Left lung (tissue), 10 donors: ENCODE data around the gene MLPH. TPM values are rescaled to one million over a fixed set of nuclear protein-coding genes. Genes with fewer than 3 reads are reported as not detected.

ENCODE experiments used
- ATAC-seq: fragments of 200-7000 bp; cut with Tn5 transposase; one replicate; pipeline ENCODE4 v1.9.1; 2020; ENCODE audit warnings: moderate library complexity
- DNase-seq, 4 donors: peaks; one replicate each; pipeline ENCODE4 v3.0.0-alpha.2; 2013 to 2020
- H3K27ac ChIP-seq, 2 donors: fragments of 200-600 bp; sonication (generic) in 1 of 2; one replicate each; pipeline versions ENCODE4 v1.5.0 to v1.8.0; 2020 to 2021
- H3K27me3 ChIP-seq, 2 donors: fragments of 200-600 bp; sonication (generic) in 1 of 2; one replicate each; pipeline versions ENCODE4 v1.5.0 to v1.8.0; 2020 to 2021
- H3K36me3 ChIP-seq, 2 donors: fragments of 200-600 bp; sonication (generic) in 1 of 2; one replicate each; pipeline versions ENCODE4 v1.5.0 to v1.8.0; 2020 to 2021
- H3K4me1 ChIP-seq, 2 donors: fragments of 200-600 bp; one replicate each; pipeline ENCODE4 v1.8.0; 2021
- H3K4me3 ChIP-seq, 2 donors: fragments of 200-600 bp; sonication (generic) in 1 of 2; one replicate each; pipeline versions ENCODE4 v1.5.0 to v1.8.0; 2020 to 2021; ENCODE audit warnings: mild to moderate bottlenecking in 1 of 2
- H3K9me3 ChIP-seq, 2 donors: fragments of 200-600 bp; sonication (generic) in 1 of 2; one replicate each; pipeline versions ENCODE4 v1.5.0 to v1.8.0; 2020 to 2021
- CTCF ChIP-seq, 2 donors: fragments of 200-600 bp; sonication (generic) in 1 of 2; IDR thresholded peaks; one replicate each; pipeline versions ENCODE4 v1.5.0 to v1.8.0; 2021; ENCODE audit warnings: antibody characterized with exemption in 2 of 2
- intact Hi-C, 2 donors: fragments of 100-400 bp; cut with DNase I; formaldehyde crosslinking; loops; one replicate each; pipeline versions ENCODE4 v1.11.2 to v1.14.2; 2022
- polyA plus RNA-seq, 6 donors: library from polyadenylated mRNA; unstranded; fragments of 120-200 nt; gene quantifications; one replicate each; pipeline ENCODE4 v1.2.1, GENCODE V29; 2013; ENCODE audit not compliant: insufficient read length in 6 of 6
- total RNA-seq, 2 donors: library from RNA; stranded (reverse); fragmentation: NEBNext Ultra II Directional; extraction: Animal tissue kit (Norgen Biotek cat#: 25700); gene quantifications; one replicate each; pipeline ENCODE4 v1.2.1, GENCODE V29; 2021
- donor health status: DM: no; HTN: yes; CAD: no.
- donor health status: DM: no; HTN: no; CAD: no.

The MLPH gene
- total and polyA plus RNA-seq, 8 donors, result 1.9 to 296 (median 3.2) TPM

GRCh38 chr2:237470914-237471313 lies 16.1 kb upstream of the MLPH start:
- intact Hi-C loops, result loop anchor here (10.0 kb wide), 2 partner anchors 46 to 346 kb away; no protein-coding TSS in a partner anchor
- no peaks in the 10 kb centered on the region for H3K36me3 ChIP-seq
- no peak for DNase-seq
- no peaks in the 10 kb centered on the region for H3K9me3 ChIP-seq
- TF ChIP-seq CTCF (IDR thresholded peaks at IDR 0.05), result no peak
- no peak for ATAC-seq
- no peak overlapping the region for H3K27ac ChIP-seq
- peaks cover 0 to 6% of the 10 kb centered on the region in 2 donors for H3K27me3 ChIP-seq
- no peak overlapping the region for H3K4me3 ChIP-seq
- peaks cover 16 to 28% of the 10 kb centered on the region in 2 donors for H3K4me1 ChIP-seq

- ATAC-seq (peak; percentile 18), DNase-seq (peak in 1 of 4 donors; percentile 56)
- no peak overlapping the region for H3K27ac ChIP-seq
- H3K4me3 ChIP-seq, result no peak overlapping the region
- peaks cover 0 to 13% of the 10 kb centered on the region in 2 donors for H3K27me3 ChIP-seq
- H3K9me3 ChIP-seq, result no peaks in the 10 kb centered on the region
- intact Hi-C loops, result loop anchor here (10.0 kb wide), 2 partner anchors 47 to 347 kb away; no protein-coding TSS in a partner anchor
- TF ChIP-seq CTCF (IDR thresholded peaks at IDR 0.05), result peak; percentile 32 to 56
- H3K36me3 ChIP-seq, result no peaks in the 10 kb centered on the region
- H3K4me1 ChIP-seq, result peaks cover 23 to 33% of the 10 kb centered on the region in 2 donors
Measured at GRCh38 chr2:237471438-237472186, 15.4 kb upstream of the MLPH start.

GRCh38 chr2:237472187-237472712 lies 14.8 kb upstream of the MLPH start:
- H3K27ac ChIP-seq, result no peak overlapping the region
- TF ChIP-seq CTCF (IDR thresholded peaks at IDR 0.05), result no peak
- H3K9me3 ChIP-seq, result no peaks in the 10 kb centered on the region
- no peaks in the 10 kb centered on the region for H3K36me3 ChIP-seq
- H3K27me3 ChIP-seq, result peaks cover 0 to 18% of the 10 kb centered on the region in 2 donors
- no peak overlapping the region for H3K4me3 ChIP-seq
- ATAC-seq (no peak), DNase-seq (no peak)
- intact Hi-C loops, result loop anchor here (10.0 kb wide), 2 partner anchors 47 to 347 kb away; no protein-coding TSS in a partner anchor
- peaks cover 23 to 33% of the 10 kb centered on the region in 2 donors for H3K4me1 ChIP-seq

GRCh38 chr2:237472909-237473877 lies 13.9 kb upstream of the MLPH start:
- Histone ChIP-seq H3K4me1 (peaks cover 23 to 33% of the 10 kb centered on the region in 2 donors), H3K27ac (peak overlapping the region; percentile 90 to 98), H3K9me3 (no peaks in the 10 kb centered on the region), H3K27me3 (peaks cover 0 to 24% of the 10 kb centered on the region in 2 donors), H3K4me3 (peak overlapping the region in 1 of 2 donors; percentile 54), H3K36me3 (no peaks in the 10 kb centered on the region)
- intact Hi-C loops, result loop anchor here (10.0 kb wide), 2 partner anchors 48 to 348 kb away; no protein-coding TSS in a partner anchor
- no peak for TF ChIP-seq CTCF (IDR thresholded peaks at IDR 0.05)
- peak; percentile 62 for ATAC-seq
- peak in 3 of 4 donors; percentile 66 to 86 (median 83) for DNase-seq
